Measurements from ENCODE around the gene STARD5.

STARD5 gene

DNA sequence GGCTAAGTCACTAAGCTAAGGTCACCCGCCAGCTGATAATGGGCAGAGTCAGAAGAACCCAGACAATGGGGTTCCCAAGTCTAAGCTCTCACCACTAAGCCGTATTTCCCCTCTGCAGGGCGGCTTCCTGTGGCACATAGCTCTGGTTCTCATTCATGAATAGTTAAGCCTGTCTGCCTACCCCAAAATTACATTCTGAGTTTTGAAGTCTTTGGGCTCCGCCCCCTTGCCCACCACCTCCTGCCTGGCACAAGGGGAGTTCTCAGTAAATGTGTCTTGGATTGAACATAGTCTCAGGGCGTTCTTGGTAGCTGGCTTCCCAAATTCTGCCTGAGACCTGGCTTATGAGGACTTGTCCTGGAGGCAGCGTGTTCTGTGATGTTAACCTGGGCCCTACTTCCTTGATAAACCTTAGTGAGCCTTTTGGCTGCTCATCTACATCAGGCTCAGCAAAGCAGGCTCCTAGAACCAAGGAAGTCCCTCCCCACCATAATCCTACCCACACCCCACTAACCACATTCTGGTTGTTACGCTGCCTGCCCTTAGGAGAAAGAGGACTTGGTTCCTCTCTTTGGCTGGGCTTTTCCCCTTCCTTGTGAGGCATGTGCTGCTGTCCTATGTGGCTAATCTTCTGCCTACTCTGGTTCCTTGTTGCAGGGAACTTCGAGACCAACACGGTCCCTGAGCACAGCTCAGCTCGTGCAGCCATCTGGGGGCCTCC is 54.9 kb downstream of the STARD5 start:
- Histone ChIP-seq H3K9ac (ENCODE audit: low read length) (no peak overlapping the region), H3K36me3 (ENCODE audit: control insufficient read depth in 1 of 2, insufficient read depth in 2 of 2, low read depth in 1 of 2, low read length in 2 of 2) (no peaks in the 10 kb centered on the region), H3K4me1 (ENCODE audit: control insufficient read depth, insufficient read depth, low read depth, low read length) (peaks cover 4% of the 10 kb centered on the region), H3K4me2 (ENCODE audit: low read length, poor library complexity, severe bottlenecking) (no peak overlapping the region), H2BK15ac (ENCODE audit: low read depth, poor library complexity, severe bottlenecking) (no peak overlapping the region), H2BK120ac (ENCODE audit: low read depth, low read length) (no peak overlapping the region), H3K14ac (ENCODE audit: low read length in 2 of 2) (no peak overlapping the region), H3K4ac (ENCODE audit: low read depth in 1 of 2, low read length in 2 of 2) (no peak overlapping the region), H2BK5ac (ENCODE audit: low read depth, low read length, poor library complexity, severe bottlenecking) (no peak overlapping the region), H2AFZ (ENCODE audit: low read depth, low read length) (no peak overlapping the region), H3K79me1 (replicated peaks; ENCODE audit: low read length, poor library complexity, severe bottlenecking) (no peaks in the 10 kb centered on the region), H3K27me3 (ENCODE audit: control insufficient read depth in 1 of 2, insufficient read depth in 1 of 2, low read length in 2 of 2) (peaks cover 0 to 67% of the 10 kb centered on the region in 2 experiments), H3K4me3 (ENCODE audit: insufficient read depth in 1 of 2, low read depth in 1 of 2, low read length in 2 of 2) (no peak overlapping the region), H4K91ac (ENCODE audit: low read length) (no peak overlapping the region), H3K27ac (ENCODE audit: low read length, poor library complexity, severe bottlenecking) (no peak overlapping the region), H3K9me3 (ENCODE audit: control insufficient read depth, low read length) (no peaks in the 10 kb centered on the region), H2AK5ac (ENCODE audit: low read length, severe bottlenecking) (no peak overlapping the region), H3K18ac (ENCODE audit: low read depth in 1 of 2, low read length in 2 of 2) (no peak overlapping the region), H4K8ac (ENCODE audit: low read length) (no peak overlapping the region), H2BK12ac (ENCODE audit: low read length in 2 of 2) (no peak overlapping the region), H3K23ac (ENCODE audit: low read length in 2 of 2) (no peak overlapping the region)
- 84% methylated on average over 10 of the region's 10 CpGs for WGBS
- DNase-seq, result no peak

DNA sequence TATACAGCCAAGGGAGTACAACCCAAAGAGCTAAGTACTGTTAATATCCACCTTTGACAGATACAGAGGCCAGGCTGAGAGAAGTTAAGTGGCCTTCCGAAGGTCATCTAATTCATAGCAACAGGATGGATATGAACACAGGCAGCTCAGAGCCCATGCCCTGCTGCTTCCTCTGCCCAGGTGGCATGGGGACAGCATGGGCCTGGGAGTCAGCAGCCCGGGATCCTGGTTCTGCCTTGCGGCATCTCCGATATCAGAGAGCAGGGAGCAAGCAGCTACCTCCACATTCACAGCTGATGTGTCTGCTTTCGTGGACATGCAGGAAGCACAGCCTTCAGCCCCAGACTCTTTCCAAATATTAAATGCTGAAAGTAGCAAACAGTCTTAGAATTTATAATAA is 55.6 kb downstream of the STARD5 start:
- Histone ChIP-seq H3K9ac (ENCODE audit: low read length) (no peak overlapping the region), H3K27ac (ENCODE audit: low read length, poor library complexity, severe bottlenecking) (no peak overlapping the region), H3K23ac (ENCODE audit: low read length in 2 of 2) (no peak overlapping the region), H2BK15ac (ENCODE audit: low read depth, poor library complexity, severe bottlenecking) (no peak overlapping the region), H3K4me3 (ENCODE audit: insufficient read depth in 1 of 2, low read depth in 1 of 2, low read length in 2 of 2) (no peak overlapping the region), H3K4me1 (ENCODE audit: control insufficient read depth, insufficient read depth, low read depth, low read length) (peaks cover 4% of the 10 kb centered on the region), H3K79me1 (replicated peaks; ENCODE audit: low read length, poor library complexity, severe bottlenecking) (no peaks in the 10 kb centered on the region), H2AFZ (ENCODE audit: low read depth, low read length) (no peak overlapping the region), H4K8ac (ENCODE audit: low read length) (no peak overlapping the region), H2BK12ac (ENCODE audit: low read length in 2 of 2) (no peak overlapping the region), H2BK5ac (ENCODE audit: low read depth, low read length, poor library complexity, severe bottlenecking) (no peak overlapping the region), H3K18ac (ENCODE audit: low read depth in 1 of 2, low read length in 2 of 2) (no peak overlapping the region), H3K14ac (ENCODE audit: low read length in 2 of 2) (no peak overlapping the region), H3K4me2 (ENCODE audit: low read length, poor library complexity, severe bottlenecking) (no peak overlapping the region), H2BK120ac (ENCODE audit: low read depth, low read length) (no peak overlapping the region), H3K9me3 (ENCODE audit: control insufficient read depth, low read length) (no peaks in the 10 kb centered on the region), H3K4ac (ENCODE audit: low read depth in 1 of 2, low read length in 2 of 2) (no peak overlapping the region), H3K27me3 (ENCODE audit: control insufficient read depth in 1 of 2, insufficient read depth in 1 of 2, low read length in 2 of 2) (peaks cover 0 to 64% of the 10 kb centered on the region in 2 experiments), H3K36me3 (ENCODE audit: control insufficient read depth in 1 of 2, insufficient read depth in 2 of 2, low read depth in 1 of 2, low read length in 2 of 2) (no peaks in the 10 kb centered on the region), H2AK5ac (ENCODE audit: low read length, severe bottlenecking) (no peak overlapping the region), H4K91ac (ENCODE audit: low read length) (no peak overlapping the region)
- WGBS, result 95% methylated on average over 4 of the region's 5 CpGs
- DNase-seq, result no peak

DNA sequence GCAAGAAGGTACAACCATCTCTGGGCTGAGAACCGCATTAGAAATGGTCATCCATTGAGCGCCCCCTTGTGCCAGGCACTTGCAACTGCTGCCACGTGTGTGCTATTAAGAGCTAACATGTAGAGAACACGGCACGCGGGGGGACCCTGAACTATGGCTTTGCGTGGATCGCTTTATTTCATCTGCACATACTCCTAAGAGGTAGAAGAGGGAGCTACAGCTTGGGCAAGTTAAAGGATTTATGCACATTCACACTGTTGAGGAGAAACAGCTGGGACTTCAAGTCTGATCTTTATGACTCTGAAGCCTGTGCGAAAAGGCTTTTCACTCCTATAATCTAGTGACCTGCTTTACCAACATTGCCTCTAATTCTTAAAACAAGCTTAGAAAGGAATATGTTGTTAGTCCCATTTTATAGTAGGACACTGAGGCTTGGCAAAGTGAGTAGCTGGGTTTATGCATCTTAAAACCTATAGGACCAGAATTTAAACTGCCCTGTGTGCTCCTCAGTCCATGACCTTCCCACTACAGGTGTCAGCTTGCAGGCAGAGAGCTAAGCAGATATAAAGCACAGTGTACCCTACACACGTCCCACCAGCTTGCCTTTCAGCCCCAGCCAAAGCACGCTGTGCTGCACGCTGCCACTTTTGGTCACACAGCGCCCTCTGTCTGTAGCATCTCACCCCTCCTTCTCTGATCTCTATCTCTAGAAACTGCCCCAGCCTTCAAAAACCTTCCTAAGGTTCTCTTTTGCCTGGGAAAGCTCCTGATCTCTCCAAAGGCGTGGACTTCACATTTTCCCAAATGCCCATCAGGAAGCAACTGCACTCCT is 57.8 kb downstream of the STARD5 start:
- Histone ChIP-seq H2BK12ac (ENCODE audit: low read length in 2 of 2) (no peak overlapping the region), H2AK5ac (ENCODE audit: low read length, severe bottlenecking) (no peak overlapping the region), H3K18ac (ENCODE audit: low read depth in 1 of 2, low read length in 2 of 2) (no peak overlapping the region), H3K9me3 (ENCODE audit: control insufficient read depth, low read length) (no peaks in the 10 kb centered on the region), H2AFZ (ENCODE audit: low read depth, low read length) (no peak overlapping the region), H3K4me3 (ENCODE audit: insufficient read depth in 1 of 2, low read depth in 1 of 2, low read length in 2 of 2) (no peak overlapping the region), H3K4ac (ENCODE audit: low read depth in 1 of 2, low read length in 2 of 2) (no peak overlapping the region), H3K36me3 (ENCODE audit: control insufficient read depth in 1 of 2, insufficient read depth in 2 of 2, low read depth in 1 of 2, low read length in 2 of 2) (no peaks in the 10 kb centered on the region), H3K27me3 (ENCODE audit: control insufficient read depth in 1 of 2, insufficient read depth in 1 of 2, low read length in 2 of 2) (peaks cover 0 to 51% of the 10 kb centered on the region in 2 experiments), H2BK5ac (ENCODE audit: low read depth, low read length, poor library complexity, severe bottlenecking) (no peak overlapping the region), H3K14ac (ENCODE audit: low read length in 2 of 2) (no peak overlapping the region), H3K27ac (ENCODE audit: low read length, poor library complexity, severe bottlenecking) (no peak overlapping the region), H3K4me1 (ENCODE audit: control insufficient read depth, insufficient read depth, low read depth, low read length) (peaks cover 4% of the 10 kb centered on the region), H3K79me1 (replicated peaks; ENCODE audit: low read length, poor library complexity, severe bottlenecking) (no peaks in the 10 kb centered on the region), H4K8ac (ENCODE audit: low read length) (no peak overlapping the region), H3K23ac (ENCODE audit: low read length in 2 of 2) (no peak overlapping the region), H3K9ac (ENCODE audit: low read length) (peak overlapping the region; percentile 36), H4K91ac (ENCODE audit: low read length) (no peak overlapping the region), H2BK15ac (ENCODE audit: low read depth, poor library complexity, severe bottlenecking) (no peak overlapping the region), H3K4me2 (ENCODE audit: low read length, poor library complexity, severe bottlenecking) (no peak overlapping the region), H2BK120ac (ENCODE audit: low read depth, low read length) (no peak overlapping the region)
- 3% methylated on average over 13 of the region's 14 CpGs for WGBS
- peak; percentile 72 for DNase-seq

DNA sequence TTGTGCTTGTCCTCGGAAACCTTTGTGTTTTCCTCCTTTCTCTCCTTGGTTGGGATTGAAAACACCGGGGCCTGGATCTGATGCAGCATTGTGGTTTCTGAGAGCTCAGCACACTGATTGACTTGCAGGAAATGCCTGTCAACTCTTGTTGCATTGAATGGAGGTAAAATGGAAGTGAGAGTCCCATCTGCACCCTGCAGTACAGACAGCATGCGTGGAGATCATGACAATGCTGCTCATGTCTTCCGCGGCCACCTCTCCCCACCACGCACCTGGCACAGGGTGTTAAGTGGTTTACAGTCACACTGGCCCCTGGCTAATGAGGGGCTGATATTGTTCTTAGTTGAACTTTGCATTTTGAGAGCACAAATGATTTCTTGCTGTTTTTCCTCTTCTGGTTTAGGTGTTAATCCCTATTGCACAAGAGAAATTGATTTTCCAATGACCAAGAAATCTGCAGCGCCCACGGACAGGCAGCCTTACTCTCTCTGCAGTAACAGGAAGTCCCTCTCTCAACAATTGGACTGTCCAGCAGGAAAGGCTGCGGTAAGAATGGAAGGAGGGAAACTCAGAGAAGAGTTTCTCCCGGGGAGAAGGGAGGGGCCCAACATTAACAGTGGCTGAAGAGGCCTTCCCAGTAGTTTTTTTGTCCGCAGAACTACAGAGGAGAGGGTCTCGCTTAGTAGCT is 58.5 kb downstream of the STARD5 start:
- no peaks in the 10 kb centered on the region for H3K79me1 ChIP-seq (replicated peaks; ENCODE audit: low read length, poor library complexity, severe bottlenecking)
- no peak overlapping the region for H3K4ac ChIP-seq (ENCODE audit: low read depth in 1 of 2, low read length in 2 of 2)
- H2BK15ac ChIP-seq (ENCODE audit: low read depth, poor library complexity, severe bottlenecking), result no peak overlapping the region
- peaks cover 4% of the 10 kb centered on the region for H3K4me1 ChIP-seq (ENCODE audit: control insufficient read depth, insufficient read depth, low read depth, low read length)
- no peaks in the 10 kb centered on the region for H3K9me3 ChIP-seq (ENCODE audit: control insufficient read depth, low read length)
- H2AFZ ChIP-seq (ENCODE audit: low read depth, low read length), result no peak overlapping the region
- H2BK5ac ChIP-seq (ENCODE audit: low read depth, low read length, poor library complexity, severe bottlenecking), result no peak overlapping the region
- peak overlapping the region; percentile 51 for H4K8ac ChIP-seq (ENCODE audit: low read length)
- H2AK5ac ChIP-seq (ENCODE audit: low read length, severe bottlenecking), result no peak overlapping the region
- H3K27me3 ChIP-seq (ENCODE audit: control insufficient read depth in 1 of 2, insufficient read depth in 1 of 2, low read length in 2 of 2), result peaks cover 0 to 51% of the 10 kb centered on the region in 2 experiments
- WGBS, result 62% methylated on average over 11 of the region's 12 CpGs
- H2BK12ac ChIP-seq (ENCODE audit: low read length in 2 of 2), result no peak overlapping the region
- H3K27ac ChIP-seq (ENCODE audit: low read length, poor library complexity, severe bottlenecking), result no peak overlapping the region
- no peaks in the 10 kb centered on the region for H3K36me3 ChIP-seq (ENCODE audit: control insufficient read depth in 1 of 2, insufficient read depth in 2 of 2, low read depth in 1 of 2, low read length in 2 of 2)
- H2BK120ac ChIP-seq (ENCODE audit: low read depth, low read length), result no peak overlapping the region
- no peak overlapping the region for H3K23ac ChIP-seq (ENCODE audit: low read length in 2 of 2)
- H3K4me2 ChIP-seq (ENCODE audit: low read length, poor library complexity, severe bottlenecking), result no peak overlapping the region
- no peak overlapping the region for H3K4me3 ChIP-seq (ENCODE audit: insufficient read depth in 1 of 2, low read depth in 1 of 2, low read length in 2 of 2)
- H3K18ac ChIP-seq (ENCODE audit: low read depth in 1 of 2, low read length in 2 of 2), result no peak overlapping the region
- peak overlapping the region; percentile 36 for H3K9ac ChIP-seq (ENCODE audit: low read length)
- H4K91ac ChIP-seq (ENCODE audit: low read length), result no peak overlapping the region
- DNase-seq, result no peak
- H3K14ac ChIP-seq (ENCODE audit: low read length in 2 of 2), result no peak overlapping the region
